ENCODE measurements around the gene HDAC7. TPM values are rescaled to one million over a fixed set of nuclear protein-coding genes. Genes with fewer than 3 reads are reported as not detected.

HDAC7 gene
- total and polyA plus RNA-seq, 2 experiments from 2014 or later, result 41.3 to 60.1 TPM

GRCh38 chr12:47786662-47787280 is 32.9 kb downstream of the HDAC7 start (continued):
- TF ChIP-seq ZNF462 (CRISPR knock-in tag; IDR thresholded peaks at IDR 0.05) (no peak), NANOG (IDR thresholded peaks at IDR 0.05; ENCODE audit: borderline replicate concordance) (no peak), EZH2 (IDR thresholded peaks at IDR 0.05; ENCODE audit: low read depth, unreplicated experiment) (no peak), ZNF331 (CRISPR knock-in tag; IDR thresholded peaks at IDR 0.05; ENCODE audit: low read depth) (no peak)

GRCh38 chr12:47785887-47786661 is 33.6 kb downstream of the HDAC7 start:
- H3K4me3 Mint-ChIP-seq, result no peak overlapping the region
- H3K36me3 ChIP-seq (ENCODE audit: insufficient read depth), result peaks cover 12% of the 10 kb centered on the region; the same call in 1 of the 2 replicates
- H3K27ac ChIP-seq (ENCODE audit: low read depth), result no peak overlapping the region
- peaks cover 69% of the 10 kb centered on the region for H3K36me3 Mint-ChIP-seq (ENCODE audit: low read depth)
- peaks cover 6% of the 10 kb centered on the region; the same call in 1 of the 2 replicates for H4K20me1 ChIP-seq (replicated peaks; ENCODE audit: insufficient read depth)
- no peak overlapping the region; the same call in 1 of the 2 replicates for H3K27ac Mint-ChIP-seq
- ATAC-seq (no peak), DNase-seq (ENCODE audit: low spot score) (no peak)
- no peaks in the 10 kb centered on the region for H3F3A ChIP-seq (replicated peaks; ENCODE audit: low read depth)
- H3K4me1 Mint-ChIP-seq, result no peaks in the 10 kb centered on the region; the same call in 2 of the 3 replicates
- H3K9me3 Mint-ChIP-seq, result no peaks in the 10 kb centered on the region
- no peaks in the 10 kb centered on the region for H3K4me1 ChIP-seq (ENCODE audit: insufficient read depth)
- H3K4me3 ChIP-seq, result no peak overlapping the region
- H2AFZ ChIP-seq, result no peak overlapping the region
- H3K4me2 ChIP-seq, result no peak overlapping the region
- peaks cover 19% of the 10 kb centered on the region for H3K27me3 Mint-ChIP-seq (ENCODE audit: insufficient read depth, low read depth, poor library complexity)
- no peaks in the 10 kb centered on the region for H3K9me2 ChIP-seq (ENCODE audit: insufficient read depth)
- no peaks in the 10 kb centered on the region for H3K79me2 ChIP-seq (replicated peaks; ENCODE audit: insufficient read depth)
- H3K27me3 ChIP-seq (ENCODE audit: insufficient read depth), result no peaks in the 10 kb centered on the region
- TF ChIP-seq ZNF331 (CRISPR knock-in tag; IDR thresholded peaks at IDR 0.05; ENCODE audit: low read depth) (no peak), CTCF (conservative IDR thresholded peaks at IDR 0.05; ENCODE audit: low read depth in 2 of 2) (no peak), ETS1 (IDR thresholded peaks at IDR 0.05) (no peak), EZH2 (IDR thresholded peaks at IDR 0.05; ENCODE audit: low read depth, unreplicated experiment) (no peak), JUNB (IDR thresholded peaks at IDR 0.05; ENCODE audit: unreplicated experiment) (no peak), STAT1 (IDR thresholded peaks at IDR 0.05; ENCODE audit: unreplicated experiment) (no peak), POLR2AphosphoS5 (IDR thresholded peaks at IDR 0.05; ENCODE audit: low read depth) (no peak), NANOG (IDR thresholded peaks at IDR 0.05; ENCODE audit: borderline replicate concordance) (no peak), CREB1 (CRISPR knock-in tag; IDR thresholded peaks at IDR 0.05; ENCODE audit: low read depth) (no peak)

Data from GM23338 (cell line).